HepG2 (cell line): ENCODE measurements around the gene RNF222. TPM values are rescaled to one million over a fixed set of nuclear protein-coding genes. Genes with fewer than 3 reads are reported as not detected.

Experiments
- ATAC-seq: fragments of 200-7000 bp; cut with Tn5 transposase; 3 replicates; pipeline ENCODE4 v1.9.1; 2020; ENCODE audit warnings: mild to moderate bottlenecking, moderate library complexity
- BruUV-seq: library from RNA; stranded (reverse); fragments of 400-500 nt; replicated peaks from 2 replicates; lab custom pipeline; 2021; lab: Mats Ljungman, UMichigan
- CTCF ChIA-PET: fragments of 300-600 bp; formaldehyde crosslinking; extraction: SDS; loops from one replicate; lab custom pipeline; 2021; ENCODE audit warnings: low total read pairs, inconsistent platforms, low intra/inter-chr PET ratio; lab: Yijun Ruan, JAX
- POLR2A ChIA-PET: fragments of 350-600 bp; sonication (Branson Sonifier 250); formaldehyde crosslinking; loops from one replicate; lab custom pipeline; 2020; ENCODE audit warnings: antibody characterized with exemption, inconsistent platforms; lab: Yijun Ruan, JAX
- DNase-seq: peaks from one replicate; pipeline ENCODE4 v3.0.0-alpha.2; 2015; ENCODE audit warnings: low spot score
- FAIRE-seq: peaks from 3 replicates; lab custom pipeline; 2011; peaks lifted over from hg19 to GRCh38; lab: Jason Lieb, UNC
- H2AFZ ChIP-seq: one replicate; pipeline ENCODE4 v1.6.1; 2011; ENCODE audit warnings: low read length, inconsistent platforms
- H3K27ac ChIP-seq: fragments of 300-600 bp; 3 replicates; pipeline ENCODE4 v1.8.0; 2011; ENCODE audit warnings: mixed run types, mild to moderate bottlenecking, mixed read lengths, low read length, inconsistent platforms; ENCODE audit not compliant: insufficient read depth; ENCODE audit errors: extremely low read length
- H3K27me3 ChIP-seq, 2 experiments: fragments of 200-600 bp in 1 of 2; 2 replicates in 1 of 2; 3 replicates in 1 of 2; pipeline versions ENCODE4 v1.6.0 to v1.8.0; 2011; ENCODE audit warnings: low read length in 2 of 2, mild to moderate bottlenecking in 2 of 2, moderate library complexity in 2 of 2, inconsistent platforms in 1 of 2; ENCODE audit not compliant: insufficient read depth in 2 of 2, control insufficient read depth in 1 of 2
- H3K36me3 ChIP-seq, 2 experiments: fragments of 200-600 bp in 1 of 2; replicated peaks in 1 of 2; 2 replicates in 1 of 2; 3 replicates in 1 of 2; pipeline versions ENCODE4 v1.5.1 to v1.8.0; 2011; ENCODE audit warnings: low read length in 2 of 2, inconsistent platforms in 1 of 2; ENCODE audit not compliant: insufficient read depth in 2 of 2, control insufficient read depth in 1 of 2
- H3K4me1 ChIP-seq: 2 replicates; pipeline ENCODE4 v1.5.1; 2012; ENCODE audit warnings: low read length, inconsistent platforms; ENCODE audit not compliant: insufficient read depth
- H3K4me2 ChIP-seq: 2 replicates; pipeline ENCODE4 v1.6.0; 2011; ENCODE audit warnings: low read depth, low read length, inconsistent platforms
- H3K4me3 ChIP-seq, 3 experiments: fragments of 200-600 bp in 1 of 3; sonication (generic), shearing (Covaris generic) in 1 of 3; replicated peaks in 1 of 3; 2 replicates each; pipeline ENCODE4 v1.5.1; 2011 to 2016; ENCODE audit warnings: low read length in 3 of 3, inconsistent platforms in 2 of 3, low read depth in 2 of 3, mild to moderate bottlenecking in 2 of 3, control low read depth in 1 of 3, mixed read lengths in 1 of 3; ENCODE audit not compliant: insufficient read depth in 1 of 3
- H3K79me2 ChIP-seq: one replicate; pipeline ENCODE4 v1.6.1; 2011; ENCODE audit warnings: low read length, inconsistent platforms; ENCODE audit not compliant: insufficient read depth
- H3K9ac ChIP-seq: 2 replicates; pipeline ENCODE4 v1.6.0; 2011; ENCODE audit warnings: mild to moderate bottlenecking, low read depth, low read length, inconsistent platforms; ENCODE audit not compliant: insufficient read depth
- H3K9me3 ChIP-seq: 2 replicates; pipeline ENCODE4 v1.5.1; 2012; ENCODE audit warnings: mild to moderate bottlenecking, low read length
- H4K20me1 ChIP-seq: 2 replicates; pipeline ENCODE4 v1.6.0; 2011; ENCODE audit warnings: inconsistent platforms, mild to moderate bottlenecking, low read length, moderate library complexity; ENCODE audit not compliant: insufficient read depth
- BCL3 ChIP-seq: sonication (generic); formaldehyde crosslinking; IDR thresholded peaks from 2 replicates; pipeline ENCODE4 v1.5.1; 2020; ENCODE audit warnings: mild to moderate bottlenecking, missing genetic modification reagents, moderate library complexity
- CENPT ChIP-seq: sonication (generic); formaldehyde crosslinking; IDR thresholded peaks from 2 replicates; pipeline ENCODE4 v1.8.0; 2022; ENCODE audit warnings: low read depth, mild to moderate bottlenecking, moderate library complexity, missing genetic modification reagents
- FOSL2 ChIP-seq: sonication (generic); formaldehyde crosslinking; IDR thresholded peaks from 2 replicates; pipeline ENCODE4 v1.4.0; 2020; ENCODE audit warnings: missing genetic modification reagents
- KLF12 ChIP-seq: sonication (generic); formaldehyde crosslinking; IDR thresholded peaks from 2 replicates; pipeline ENCODE4 v1.4.0; 2020; ENCODE audit warnings: missing genetic modification reagents, borderline replicate concordance
- NR0B2 ChIP-seq: sonication (generic); formaldehyde crosslinking; IDR thresholded peaks from 2 replicates; pipeline ENCODE4 v1.4.0; 2020; ENCODE audit warnings: mild to moderate bottlenecking, missing genetic modification reagents
- PITX1 ChIP-seq: sonication (generic); formaldehyde crosslinking; IDR thresholded peaks from 2 replicates; pipeline ENCODE4 v1.5.1; 2020; ENCODE audit warnings: mild to moderate bottlenecking, missing genetic modification reagents
- RAD21 ChIP-seq: fragments of 450-650 bp; formaldehyde crosslinking; IDR thresholded peaks from 2 replicates; pipeline ENCODE4 v1.5.0; 2020; ENCODE audit warnings: mild to moderate bottlenecking
- SIN3A ChIP-seq: IDR thresholded peaks from 2 replicates; pipeline ENCODE4 v1.6.1; 2011; ENCODE audit warnings: low read depth, mild to moderate bottlenecking, control low read depth, low read length, borderline replicate concordance
- SRY ChIP-seq: sonication (generic); formaldehyde crosslinking; IDR thresholded peaks from 2 replicates; pipeline ENCODE4 v1.8.0; 2022; ENCODE audit warnings: mild to moderate bottlenecking, missing genetic modification reagents
- ZNF720 ChIP-seq: sonication (generic); formaldehyde crosslinking; IDR thresholded peaks from 2 replicates; pipeline ENCODE4 v1.4.0; 2020; ENCODE audit warnings: missing genetic modification reagents
- WGBS: methylation state at CpG from one replicate; pipeline ENCODE4 v1.1.6; 2017; ENCODE audit warnings: low lambda C conversion rate; 5-methylcytosine and 5-hydroxymethylcytosine counted together
- in situ Hi-C: cut with HindIII; loops from 2 replicates; pipeline ENCODE4 v1.10.0; 2017; ENCODE audit warnings: low pct_unique_long_range_greater_than_20kb; ENCODE audit not compliant: extremely low pct_ligation_motif_present
- intact Hi-C: fragments of 100-400 bp; cut with micrococcal nuclease; formaldehyde crosslinking; loops from one replicate; pipeline ENCODE4 v1.10.0; 2022; ENCODE audit not compliant: unreplicated experiment
- polyA plus RNA-seq, 8 experiments: library from polyadenylated mRNA; depleted of rRNA in 3 of 8; stranded (reverse) in 7 of 8; unstranded in 1 of 8; fragments of >200 nt; fragmentation: Illumina TruSeq in 4 of 8; extraction: Trizol in 4 of 8; gene quantifications; 2 replicates each; pipeline versions ENCODE4 v1.2.1 to v1.2.3, GENCODE V29; 2011 to 2016; ENCODE audit warnings: low read depth in 4 of 8, missing spikeins in 1 of 8, mixed read lengths in 1 of 8; ENCODE audit not compliant: insufficient read depth in 1 of 8
- total RNA-seq, 5 experiments: library from RNA; depleted of rRNA; stranded (reverse); fragments of >200 nt; fragmentation: Illumina TruSeq; extraction: Trizol; gene quantifications; 2 replicates each; pipeline ENCODE4 v1.2.3, GENCODE V29; 2016; ENCODE audit warnings: low read depth in 1 of 5

Gene RNF222
- total and polyA plus RNA-seq, 2 of the 13 experiments (the other 11 are each of a cell fraction or from before 2014, with no cell fraction given) = not detected

- TF ChIP-seq KLF12 (CRISPR knock-in tag) (peak; percentile 80; the same call in 1 of the 2 replicates), BCL3 (CRISPR knock-in tag) (peak; percentile 85; the same call in 1 of the 2 replicates), SIN3A (peak; percentile 92; the same call in 1 of the 2 replicates), RAD21 (CRISPR knock-in tag) (peak; percentile 27; the same call in 1 of the 2 replicates), CENPT (CRISPR knock-in tag) (no peak), PITX1 (CRISPR knock-in tag) (no peak), NR0B2 (CRISPR knock-in tag) (peak; percentile 37; the same call in 1 of the 2 replicates), SRY (CRISPR knock-in tag) (peak; percentile 79; the same call in 1 of the 2 replicates)
- TF ChIP-seq, all 625 proteins: peak for 207
Observed at GRCh38 chr17:8435245-8436168, 37.9 kb upstream of the RNF222 start, which contains the start of gene NDEL1 (continued).

GRCh38 chr17:8430966-8431365 is 33.3 kb upstream of the RNF222 start:
- Histone ChIP-seq H2AFZ (no peak overlapping the region), H3K4me1 (peaks cover 33% of the 10 kb centered on the region), H3K27ac (no peak overlapping the region), H3K4me2 (peak overlapping the region; percentile 34; the same call in 1 of the 2 replicates), H3K4me3 (no peak overlapping the region), H3K9ac (no peak overlapping the region), H3K27me3 (no peaks in the 10 kb centered on the region; a peak in 1 of 5 replicates), H3K9me3 (no peaks in the 10 kb centered on the region), H3K36me3 (no peaks in the 10 kb centered on the region), H3K79me2 (peaks cover under 1% of the 10 kb centered on the region), H4K20me1 (no peaks in the 10 kb centered on the region)
- no peak for DNase-seq
- WGBS = 21% methylated on average over 7 of the region's 7 CpGs
- FAIRE-seq = no peak
- POLR2A ChIA-PET = interaction anchor here (1.2 to 1.5 kb wide), 2 partner anchors 10 to 54 kb away, joined by 4 to 5 read pairs; partner anchors contain the start of gene KRABD2
- no TSS peak for BruUV-seq
- no peak for ATAC-seq
- TF ChIP-seq ZNF720 (CRISPR knock-in tag) = no peak
- peak; percentile 24; the same call in 1 of the 2 replicates for TF ChIP-seq FOSL2
- in situ Hi-C loops (no loop called here), intact Hi-C loops (loop anchor here (10.0 kb wide), 1 partner anchor 46 kb away; the partner anchor contains the start of gene RPL26)
- CTCF ChIA-PET = interaction anchor here (1.9 kb wide), 1 partner anchor 21 kb away, joined by 10 read pairs; no protein-coding TSS in a partner anchor
